PC-9 (cell line): ENCODE measurements around the gene EVL. TPM values are rescaled to one million over a fixed set of nuclear protein-coding genes. Genes with fewer than 3 reads are reported as not detected.

Experiments
- BruUV-seq: library from RNA; stranded (reverse); fragments of 400-500 nt; replicated peaks from 2 replicates; lab custom pipeline; 2021; lab: Mats Ljungman, UMichigan
- CTCF ChIA-PET: fragments of 300-600 bp; sonication (Branson Sonifier 250); formaldehyde crosslinking; loops from one replicate; lab custom pipeline; 2022; ENCODE audit warnings: antibody characterized with exemption; lab: Charles Lee
- POLR2A ChIA-PET: fragments of 300-600 bp; sonication (Branson Sonifier 250); formaldehyde crosslinking; loops from one replicate; lab custom pipeline; 2022; ENCODE audit warnings: antibody characterized with exemption; ENCODE audit not compliant: unreplicated experiment; lab: Charles Lee
- DNase-seq, 2 experiments: peaks; one replicate each; pipeline versions ENCODE4 v3.0.0 to v3.0.0-alpha.2; 2015 to 2022; ENCODE audit warnings: mixed read lengths in 1 of 2
- H2AFZ ChIP-seq: fragments of 200-600 bp; sonication (generic); 2 replicates; pipeline ENCODE4 v1.8.1; 2017; ENCODE audit warnings: antibody characterized with exemption
- H3F3A ChIP-seq: fragments of 200-600 bp; sonication (generic); 2 replicates; pipeline ENCODE4 v1.8.1; 2017; ENCODE audit warnings: antibody characterized with exemption, mild to moderate bottlenecking, low read depth; ENCODE audit not compliant: insufficient read depth
- H3K27ac ChIP-seq: fragments of 200-600 bp; sonication (generic); 2 replicates; pipeline ENCODE4 v1.6.1; 2016; ENCODE audit warnings: mixed run types
- H3K27me3 ChIP-seq: fragments of 200-600 bp; sonication (generic); 2 replicates; pipeline ENCODE4 v1.6.1; 2016; ENCODE audit warnings: low read depth, mixed run types; ENCODE audit not compliant: insufficient read depth
- H3K36me3 ChIP-seq: fragments of 200-600 bp; sonication (generic); 2 replicates; pipeline ENCODE4 v1.6.1; 2016; ENCODE audit warnings: low read depth, mixed run types
- H3K4me1 ChIP-seq: fragments of 200-600 bp; sonication (generic); replicated peaks from 2 replicates; pipeline ENCODE4 v1.6.1; 2016; ENCODE audit warnings: mixed run types; ENCODE audit not compliant: insufficient read depth
- H3K4me2 ChIP-seq: fragments of 200-600 bp; sonication (generic); 2 replicates; pipeline ENCODE4 v1.6.1; 2017; ENCODE audit warnings: mixed run types
- H3K4me3 ChIP-seq: fragments of 200-600 bp; sonication (generic); 2 replicates; pipeline ENCODE4 v1.6.1; 2016; ENCODE audit warnings: mixed run types
- H3K79me2 ChIP-seq: fragments of 200-600 bp; sonication (generic); 2 replicates; pipeline ENCODE4 v1.6.1; 2017; ENCODE audit warnings: low read depth, mixed run types
- H3K9me2 ChIP-seq: fragments of 200-600 bp; sonication (generic); 2 replicates; pipeline ENCODE4 v1.8.1; 2017; ENCODE audit warnings: mild to moderate bottlenecking; ENCODE audit not compliant: insufficient read depth
- H3K9me3 ChIP-seq: fragments of 200-600 bp; sonication (generic); 2 replicates; pipeline ENCODE4 v1.8.1; 2016; ENCODE audit warnings: low read depth; ENCODE audit not compliant: insufficient read depth
- H4K20me1 ChIP-seq: fragments of 200-600 bp; sonication (generic); 2 replicates; pipeline ENCODE4 v1.8.1; 2017; ENCODE audit not compliant: insufficient read depth
- EZH2 ChIP-seq: fragments of 200-600 bp; sonication (generic); IDR thresholded peaks from 2 replicates; pipeline ENCODE4 v1.8.0; 2017; ENCODE audit warnings: antibody characterized with exemption, low read depth
- intact Hi-C: fragments of 100-400 bp; cut with micrococcal nuclease; formaldehyde crosslinking; loops from one replicate; pipeline ENCODE4 v1.10.0; 2022; ENCODE audit not compliant: unreplicated experiment
- total RNA-seq: library from RNA; stranded (reverse); gene quantifications from 2 replicates; pipeline ENCODE4 v1.2.3, GENCODE V29; 2021
- TF ChIP-seq, protein P1 (sequence below): fragments of 200-600 bp; sonication (generic); conservative IDR thresholded peaks from 2 replicates; pipeline ENCODE4 v1.6.1; 2017; ENCODE audit warnings: mixed run types, antibody characterized with exemption, mild to moderate bottlenecking, moderate library complexity

Gene EVL
- total RNA-seq, 1 experiment from 2014 or later, result 5.9 TPM

DNA sequence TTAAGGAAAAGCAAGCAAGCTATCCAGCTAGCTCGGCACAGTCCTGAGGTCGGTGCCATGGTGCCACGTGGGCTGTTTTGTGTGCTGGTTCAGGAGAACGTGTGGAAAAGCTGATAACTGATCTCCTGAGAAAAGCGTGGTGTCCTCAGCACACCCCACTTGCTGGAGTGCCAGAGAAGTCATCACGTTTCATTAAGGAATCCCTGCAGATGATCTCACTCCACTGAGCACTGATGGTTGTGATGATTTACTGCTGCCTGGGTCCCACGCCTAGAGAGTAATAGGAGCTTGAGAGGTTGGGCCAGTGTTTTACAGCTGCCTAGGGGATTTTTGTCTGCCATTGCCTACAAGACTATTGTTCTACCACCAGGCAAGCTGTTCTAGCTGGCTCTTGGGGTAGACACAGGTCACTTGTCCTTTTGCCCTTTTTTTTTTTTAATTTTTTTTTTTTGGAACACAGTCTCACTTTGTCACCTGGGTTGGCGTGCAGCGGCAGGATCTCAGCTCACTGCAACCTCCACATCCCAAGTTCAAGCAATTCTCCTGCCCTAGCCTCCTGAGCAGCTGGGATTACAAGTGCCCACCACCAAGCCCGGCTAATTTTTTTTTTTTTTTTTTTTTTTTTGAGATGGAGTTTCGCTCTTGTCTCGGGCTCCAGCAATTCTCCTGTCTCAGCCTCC lies 42.3 kb upstream of the EVL start:
- no peaks in the 10 kb centered on the region for H3K9me3 ChIP-seq
- H2AFZ ChIP-seq, result no peak overlapping the region
- no peaks in the 10 kb centered on the region for H3K27me3 ChIP-seq
- no peaks in the 10 kb centered on the region for H3K79me2 ChIP-seq
- no peaks in the 10 kb centered on the region for H3K9me2 ChIP-seq
- no peak overlapping the region for H3K27ac ChIP-seq
- H3F3A ChIP-seq, result no peaks in the 10 kb centered on the region
- no peak overlapping the region for H3K4me3 ChIP-seq
- no peaks in the 10 kb centered on the region for H3K36me3 ChIP-seq
- no peak overlapping the region for H3K4me2 ChIP-seq
- CTCF ChIA-PET, result no interaction called here
- peaks cover 19% of the 10 kb centered on the region for H3K4me1 ChIP-seq
- POLR2A ChIA-PET, result no interaction called here
- no TSS peak for BruUV-seq
- DNase-seq, result no peak
- intact Hi-C loops, result no loop called here
- TF ChIP-seq EZH2, result no peak
- TF ChIP-seq, protein P1, sequence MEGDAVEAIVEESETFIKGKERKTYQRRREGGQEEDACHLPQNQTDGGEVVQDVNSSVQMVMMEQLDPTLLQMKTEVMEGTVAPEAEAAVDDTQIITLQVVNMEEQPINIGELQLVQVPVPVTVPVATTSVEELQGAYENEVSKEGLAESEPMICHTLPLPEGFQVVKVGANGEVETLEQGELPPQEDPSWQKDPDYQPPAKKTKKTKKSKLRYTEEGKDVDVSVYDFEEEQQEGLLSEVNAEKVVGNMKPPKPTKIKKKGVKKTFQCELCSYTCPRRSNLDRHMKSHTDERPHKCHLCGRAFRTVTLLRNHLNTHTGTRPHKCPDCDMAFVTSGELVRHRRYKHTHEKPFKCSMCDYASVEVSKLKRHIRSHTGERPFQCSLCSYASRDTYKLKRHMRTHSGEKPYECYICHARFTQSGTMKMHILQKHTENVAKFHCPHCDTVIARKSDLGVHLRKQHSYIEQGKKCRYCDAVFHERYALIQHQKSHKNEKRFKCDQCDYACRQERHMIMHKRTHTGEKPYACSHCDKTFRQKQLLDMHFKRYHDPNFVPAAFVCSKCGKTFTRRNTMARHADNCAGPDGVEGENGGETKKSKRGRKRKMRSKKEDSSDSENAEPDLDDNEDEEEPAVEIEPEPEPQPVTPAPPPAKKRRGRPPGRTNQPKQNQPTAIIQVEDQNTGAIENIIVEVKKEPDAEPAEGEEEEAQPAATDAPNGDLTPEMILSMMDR, result no peak
- H4K20me1 ChIP-seq, result no peaks in the 10 kb centered on the region

DNA sequence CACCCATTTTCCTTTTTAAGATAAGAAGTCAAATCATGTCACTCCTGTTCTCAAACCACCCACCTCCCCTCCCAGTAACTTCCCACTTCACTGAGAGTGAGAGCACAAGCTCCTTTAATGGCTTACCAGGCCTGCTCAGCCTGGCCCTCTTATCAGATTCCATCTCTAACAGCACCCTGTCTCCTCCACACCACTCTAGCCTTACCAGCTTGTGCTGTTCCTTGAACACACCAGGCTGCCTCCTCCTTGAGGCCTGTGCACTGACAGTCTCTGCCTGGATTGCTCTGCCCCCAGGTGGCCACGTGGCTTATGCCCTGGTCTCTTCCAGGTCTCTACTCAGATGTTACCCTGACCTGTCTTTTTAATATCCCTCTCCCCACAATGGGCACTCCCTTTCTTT lies 40.1 kb upstream of the EVL start:
- Histone ChIP-seq H3K4me2 (no peak overlapping the region), H3K36me3 (no peaks in the 10 kb centered on the region), H3K27ac (no peak overlapping the region), H3K9me2 (no peaks in the 10 kb centered on the region), H3K4me3 (no peak overlapping the region), H3K27me3 (no peaks in the 10 kb centered on the region), H2AFZ (no peak overlapping the region), H3K9me3 (no peaks in the 10 kb centered on the region), H4K20me1 (no peaks in the 10 kb centered on the region), H3K4me1 (peaks cover 9% of the 10 kb centered on the region), H3K79me2 (no peaks in the 10 kb centered on the region), H3F3A (no peaks in the 10 kb centered on the region)
- ChIA-PET CTCF (interaction anchor here (0.8 to 1.1 kb wide), 2 partner anchors 42 to 168 kb away, joined by 3 read pairs; no protein-coding TSS in a partner anchor), POLR2A (no interaction called here)
- BruUV-seq, result no TSS peak
- intact Hi-C loops, result no loop called here
- TF ChIP-seq, protein P1, result 0 out of 2 replicates have a peak, but pooled peaks have one; percentile 33
- no peak for TF ChIP-seq EZH2
- peak; percentile 8 to 54 for DNase-seq

DNA sequence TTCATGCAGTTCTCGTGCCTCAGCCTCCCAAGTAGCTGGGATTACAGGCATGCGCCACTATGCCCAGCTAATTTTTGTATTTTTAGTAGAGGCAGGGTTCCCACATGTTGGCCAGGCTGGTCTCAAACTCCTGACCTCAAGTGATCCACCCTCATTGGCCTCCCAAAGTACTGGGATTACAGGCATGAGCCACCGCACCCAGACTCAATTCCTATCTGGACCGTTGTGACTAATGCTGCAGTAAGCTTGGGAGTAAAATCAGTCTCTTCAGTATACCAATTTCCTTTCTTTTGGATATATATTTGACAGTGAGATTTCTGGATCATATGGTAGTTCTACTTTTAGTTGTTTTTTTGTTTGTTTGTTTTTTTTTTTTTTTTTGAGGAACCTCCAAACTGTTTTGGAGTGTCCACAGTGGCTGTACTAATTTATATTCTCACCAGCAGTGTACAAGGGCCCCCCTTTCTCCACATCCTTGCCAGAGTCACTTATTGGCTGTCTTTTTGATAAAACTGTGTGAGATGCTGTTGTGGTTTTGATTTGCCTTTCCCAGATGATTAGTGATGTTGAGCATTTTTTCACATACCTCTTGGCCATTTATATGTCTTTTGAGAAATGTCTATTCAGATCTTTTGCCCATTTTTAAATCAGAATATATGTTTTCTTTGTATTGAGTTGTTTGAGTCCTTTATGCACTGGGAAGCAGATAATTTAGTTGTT lies 37.3 kb upstream of the EVL start:
- Histone ChIP-seq H3K27me3 (no peaks in the 10 kb centered on the region), H2AFZ (no peak overlapping the region), H3K4me3 (no peak overlapping the region), H3K9me3 (no peaks in the 10 kb centered on the region), H4K20me1 (no peaks in the 10 kb centered on the region), H3K4me2 (no peak overlapping the region), H3K27ac (no peak overlapping the region), H3K4me1 (peaks cover 35% of the 10 kb centered on the region), H3K36me3 (no peaks in the 10 kb centered on the region), H3K79me2 (no peaks in the 10 kb centered on the region), H3K9me2 (no peaks in the 10 kb centered on the region), H3F3A (peaks cover 21% of the 10 kb centered on the region)
- BruUV-seq, result no TSS peak
- DNase-seq, result no peak
- POLR2A ChIA-PET, result no interaction called here
- intact Hi-C loops, result no loop called here
- CTCF ChIA-PET, result interaction anchor here (0.6 kb wide), 1 partner anchor 10 kb away, joined by 10 read pairs; no protein-coding TSS in a partner anchor
- TF ChIP-seq, protein P1, result no peak
